PC-9 (cell line): Measurements from ENCODE around the gene CPNE9. TPM values are rescaled to one million over a fixed set of nuclear protein-coding genes. Genes with fewer than 3 reads are reported as not detected.

ENCODE experiments used
- BruUV-seq: library from RNA; stranded (reverse); fragments of 400-500 nt; replicated peaks from 2 replicates; lab custom pipeline; 2021; lab: Mats Ljungman, UMichigan
- CTCF ChIA-PET: fragments of 300-600 bp; sonication (Branson Sonifier 250); formaldehyde crosslinking; loops from one replicate; lab custom pipeline; 2022; ENCODE audit warnings: antibody characterized with exemption; lab: Charles Lee
- POLR2A ChIA-PET: fragments of 300-600 bp; sonication (Branson Sonifier 250); formaldehyde crosslinking; loops from one replicate; lab custom pipeline; 2022; ENCODE audit warnings: antibody characterized with exemption; ENCODE audit not compliant: unreplicated experiment; lab: Charles Lee
- DNase-seq, 2 experiments: peaks; one replicate each; pipeline versions ENCODE4 v3.0.0 to v3.0.0-alpha.2; 2015 to 2022; ENCODE audit warnings: mixed read lengths in 1 of 2
- H2AFZ ChIP-seq: fragments of 200-600 bp; sonication (generic); 2 replicates; pipeline ENCODE4 v1.8.1; 2017; ENCODE audit warnings: antibody characterized with exemption
- H3F3A ChIP-seq: fragments of 200-600 bp; sonication (generic); 2 replicates; pipeline ENCODE4 v1.8.1; 2017; ENCODE audit warnings: antibody characterized with exemption, mild to moderate bottlenecking, low read depth; ENCODE audit not compliant: insufficient read depth
- H3K27ac ChIP-seq: fragments of 200-600 bp; sonication (generic); 2 replicates; pipeline ENCODE4 v1.6.1; 2016; ENCODE audit warnings: mixed run types
- H3K27me3 ChIP-seq: fragments of 200-600 bp; sonication (generic); 2 replicates; pipeline ENCODE4 v1.6.1; 2016; ENCODE audit warnings: low read depth, mixed run types; ENCODE audit not compliant: insufficient read depth
- H3K36me3 ChIP-seq: fragments of 200-600 bp; sonication (generic); 2 replicates; pipeline ENCODE4 v1.6.1; 2016; ENCODE audit warnings: low read depth, mixed run types
- H3K4me1 ChIP-seq: fragments of 200-600 bp; sonication (generic); replicated peaks from 2 replicates; pipeline ENCODE4 v1.6.1; 2016; ENCODE audit warnings: mixed run types; ENCODE audit not compliant: insufficient read depth
- H3K4me2 ChIP-seq: fragments of 200-600 bp; sonication (generic); 2 replicates; pipeline ENCODE4 v1.6.1; 2017; ENCODE audit warnings: mixed run types
- H3K4me3 ChIP-seq: fragments of 200-600 bp; sonication (generic); 2 replicates; pipeline ENCODE4 v1.6.1; 2016; ENCODE audit warnings: mixed run types
- H3K79me2 ChIP-seq: fragments of 200-600 bp; sonication (generic); 2 replicates; pipeline ENCODE4 v1.6.1; 2017; ENCODE audit warnings: low read depth, mixed run types
- H3K9me2 ChIP-seq: fragments of 200-600 bp; sonication (generic); 2 replicates; pipeline ENCODE4 v1.8.1; 2017; ENCODE audit warnings: mild to moderate bottlenecking; ENCODE audit not compliant: insufficient read depth
- H3K9me3 ChIP-seq: fragments of 200-600 bp; sonication (generic); 2 replicates; pipeline ENCODE4 v1.8.1; 2016; ENCODE audit warnings: low read depth; ENCODE audit not compliant: insufficient read depth
- H4K20me1 ChIP-seq: fragments of 200-600 bp; sonication (generic); 2 replicates; pipeline ENCODE4 v1.8.1; 2017; ENCODE audit not compliant: insufficient read depth
- CTCF ChIP-seq: fragments of 200-600 bp; sonication (generic); conservative IDR thresholded peaks from 2 replicates; pipeline ENCODE4 v1.6.1; 2017; ENCODE audit warnings: mixed run types, antibody characterized with exemption, mild to moderate bottlenecking, moderate library complexity
- EZH2 ChIP-seq: fragments of 200-600 bp; sonication (generic); IDR thresholded peaks from 2 replicates; pipeline ENCODE4 v1.8.0; 2017; ENCODE audit warnings: antibody characterized with exemption, low read depth
- intact Hi-C: fragments of 100-400 bp; cut with micrococcal nuclease; formaldehyde crosslinking; loops from one replicate; pipeline ENCODE4 v1.10.0; 2022; ENCODE audit not compliant: unreplicated experiment
- total RNA-seq: library from RNA; stranded (reverse); gene quantifications from 2 replicates; pipeline ENCODE4 v1.2.3, GENCODE V29; 2021

Gene CPNE9
- total RNA-seq, 1 experiment from 2014 or later, result not detected

GRCh38 chr3:9688961-9689360 lies 14.7 kb upstream of the CPNE9 start:
- TF ChIP-seq CTCF (no peak), EZH2 (no peak)
- CTCF ChIA-PET, result no interaction called here
- BruUV-seq, result no TSS peak

GRCh38 chr3:9689757-9690156 lies 13.9 kb upstream of the CPNE9 start:
- Histone ChIP-seq H3K27ac (no peak overlapping the region), H3K9me3 (no peaks in the 10 kb centered on the region), H4K20me1 (no peaks in the 10 kb centered on the region), H3K27me3 (no peaks in the 10 kb centered on the region), H3K79me2 (no peaks in the 10 kb centered on the region), H3K36me3 (peaks cover 13% of the 10 kb centered on the region; the same call in 1 of the 2 replicates), H3K4me1 (no peaks in the 10 kb centered on the region), H3F3A (no peaks in the 10 kb centered on the region), H2AFZ (no peak overlapping the region), H3K4me2 (no peak overlapping the region), H3K9me2 (no peaks in the 10 kb centered on the region), H3K4me3 (no peak overlapping the region)
- ChIA-PET CTCF (no interaction called here), POLR2A (no interaction called here)
- BruUV-seq, result no TSS peak
- no peak for TF ChIP-seq CTCF
- TF ChIP-seq EZH2, result no peak
- no peak for DNase-seq
- intact Hi-C loops, result no loop called here

More at GRCh38 chr3:9688961-9689360, 14.7 kb upstream of the CPNE9 start:
- Histone ChIP-seq H4K20me1 (no peaks in the 10 kb centered on the region), H3K27me3 (no peaks in the 10 kb centered on the region), H3K9me3 (no peaks in the 10 kb centered on the region), H3K4me3 (no peak overlapping the region), H3K4me2 (no peak overlapping the region), H3K36me3 (peaks cover 8% of the 10 kb centered on the region; the same call in 1 of the 2 replicates), H3K9me2 (no peaks in the 10 kb centered on the region), H3K4me1 (no peaks in the 10 kb centered on the region), H3K27ac (no peak overlapping the region), H3K79me2 (no peaks in the 10 kb centered on the region), H3F3A (no peaks in the 10 kb centered on the region), H2AFZ (no peak overlapping the region)
- POLR2A ChIA-PET, result interaction anchor here (0.6 kb wide), 1 partner anchor 19 kb away, joined by 4 read pairs; no protein-coding TSS in a partner anchor
- no peak for DNase-seq
- intact Hi-C loops, result no loop called here

GRCh38 chr3:9690451-9691450 lies 12.9 kb upstream of the CPNE9 start:
- no peaks in the 10 kb centered on the region for H3K9me2 ChIP-seq
- no peaks in the 10 kb centered on the region for H3K4me1 ChIP-seq
- no peak overlapping the region for H3K27ac ChIP-seq
- no peaks in the 10 kb centered on the region for H3K9me3 ChIP-seq
- BruUV-seq, result TSS peak; percentile 7
- no peaks in the 10 kb centered on the region for H4K20me1 ChIP-seq
- no peaks in the 10 kb centered on the region for H3K79me2 ChIP-seq
- ChIA-PET CTCF (no interaction called here), POLR2A (no interaction called here)
- peaks cover 13% of the 10 kb centered on the region; the same call in 1 of the 2 replicates for H3K36me3 ChIP-seq
- no peak overlapping the region for H3K4me2 ChIP-seq
- DNase-seq, result no peak
- H3K27me3 ChIP-seq, result no peaks in the 10 kb centered on the region
- no peaks in the 10 kb centered on the region for H3F3A ChIP-seq
- no peak overlapping the region for H2AFZ ChIP-seq
- no peak for TF ChIP-seq EZH2
- TF ChIP-seq CTCF, result no peak
- intact Hi-C loops, result no loop called here
- H3K4me3 ChIP-seq, result no peak overlapping the region
